ENCODE measurements around the gene PGK2.

DNA sequence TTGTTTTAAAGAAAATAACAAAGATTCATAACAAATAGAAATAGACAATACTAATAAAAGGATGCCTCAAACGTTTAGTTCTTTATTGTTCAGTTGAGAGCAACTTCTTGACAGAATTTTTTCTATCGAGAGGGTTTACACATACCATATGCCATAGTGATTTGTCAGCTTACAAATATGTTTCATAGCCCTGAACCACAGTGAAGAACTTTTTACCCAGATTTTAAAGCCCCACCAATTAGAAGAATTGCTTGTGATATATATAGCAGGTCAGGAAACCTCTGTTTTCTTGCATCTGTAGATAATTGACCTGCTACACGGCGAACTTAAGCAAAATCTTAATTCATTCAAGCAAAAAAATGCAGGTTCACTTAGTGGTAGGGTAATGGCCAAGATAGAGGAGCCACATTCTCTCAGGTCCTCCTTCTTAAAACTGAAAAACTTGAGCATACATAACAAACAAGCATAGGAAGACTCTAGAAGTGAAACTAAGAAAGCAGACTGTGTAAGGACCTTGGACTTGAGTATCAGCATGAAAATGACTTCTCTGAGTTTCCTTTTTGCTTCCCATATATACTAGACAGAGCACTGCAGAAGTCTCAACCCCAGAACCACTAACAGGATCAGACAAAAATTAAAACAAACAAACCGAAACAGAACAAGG, 39.8 kb upstream of the PGK2 start:
- TF ChIP-seq HDGF (IDR thresholded peaks at IDR 0.05; ENCODE audit: borderline replicate concordance), result no peak
- no peak for TF ChIP-seq SP1 (IDR thresholded peaks at IDR 0.05)
- no peak for TF ChIP-seq ARNT (IDR thresholded peaks at IDR 0.05)
- TF ChIP-seq FOXA1 (IDR thresholded peaks at IDR 0.05), result no peak
- TF ChIP-seq FOXM1 (IDR thresholded peaks at IDR 0.05; ENCODE audit: borderline replicate concordance), result no peak
- no peak for TF ChIP-seq LEF1 (IDR thresholded peaks at IDR 0.05; ENCODE audit: borderline replicate concordance)
- no peak for TF ChIP-seq ELF4 (IDR thresholded peaks at IDR 0.05)
- TF ChIP-seq SUZ12 (IDR thresholded peaks at IDR 0.05), result no peak
- no peak for TF ChIP-seq BHLHE40 (IDR thresholded peaks at IDR 0.05; ENCODE audit: borderline replicate concordance)
- TF ChIP-seq L3MBTL2 (conservative IDR thresholded peaks at IDR 0.05), result no peak

All from HEK293T (cell line).